GM12873 (cell line): Measurements from ENCODE around the gene TP73.

Source experiments
- TF ChIP-seq, protein P1 (sequence below): IDR thresholded peaks from 2 replicates; pipeline ENCODE4 v1.5.1; 2012; ENCODE audit warnings: low read depth, mild to moderate bottlenecking, moderate library complexity, low read length, control low read depth; ENCODE audit not compliant: insufficient read depth; ENCODE audit errors: missing control alignments

Gene TP73

DNA sequence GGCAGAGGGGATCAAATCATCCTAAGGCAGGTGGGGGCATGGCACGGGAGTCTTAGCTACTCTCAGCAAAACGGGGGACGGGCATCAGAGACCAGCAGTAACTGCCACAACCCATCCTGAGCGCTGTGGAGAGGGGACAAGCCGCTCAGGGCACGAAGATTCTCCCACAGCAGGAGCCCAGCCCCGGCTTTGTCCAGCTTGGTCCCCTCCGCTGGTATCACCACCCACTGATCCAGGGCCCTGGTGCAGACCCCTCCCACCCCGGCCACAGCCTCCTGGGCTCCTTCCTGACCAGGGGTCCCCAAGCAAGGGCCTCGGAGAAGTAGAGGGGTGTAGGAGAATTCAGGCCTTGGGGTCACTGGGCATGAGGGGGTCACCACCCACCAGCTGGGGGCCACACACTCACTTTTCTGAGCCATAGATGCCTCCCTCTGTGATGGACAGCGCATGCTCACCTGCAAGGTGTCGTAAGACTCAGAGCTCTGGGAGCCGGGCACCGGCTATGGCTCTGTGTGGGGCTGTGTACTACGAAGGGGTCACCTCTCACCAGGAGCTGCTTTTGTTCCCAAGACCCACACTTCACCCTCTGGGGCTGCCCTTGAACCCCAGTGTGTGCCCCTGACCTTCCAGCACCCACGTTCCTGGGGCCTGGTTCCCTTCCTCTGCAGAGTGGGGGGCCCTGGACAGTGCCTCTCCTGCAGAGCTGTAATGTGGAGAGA, 117.9 kb downstream of the TP73 start:
- TF ChIP-seq, protein P1, sequence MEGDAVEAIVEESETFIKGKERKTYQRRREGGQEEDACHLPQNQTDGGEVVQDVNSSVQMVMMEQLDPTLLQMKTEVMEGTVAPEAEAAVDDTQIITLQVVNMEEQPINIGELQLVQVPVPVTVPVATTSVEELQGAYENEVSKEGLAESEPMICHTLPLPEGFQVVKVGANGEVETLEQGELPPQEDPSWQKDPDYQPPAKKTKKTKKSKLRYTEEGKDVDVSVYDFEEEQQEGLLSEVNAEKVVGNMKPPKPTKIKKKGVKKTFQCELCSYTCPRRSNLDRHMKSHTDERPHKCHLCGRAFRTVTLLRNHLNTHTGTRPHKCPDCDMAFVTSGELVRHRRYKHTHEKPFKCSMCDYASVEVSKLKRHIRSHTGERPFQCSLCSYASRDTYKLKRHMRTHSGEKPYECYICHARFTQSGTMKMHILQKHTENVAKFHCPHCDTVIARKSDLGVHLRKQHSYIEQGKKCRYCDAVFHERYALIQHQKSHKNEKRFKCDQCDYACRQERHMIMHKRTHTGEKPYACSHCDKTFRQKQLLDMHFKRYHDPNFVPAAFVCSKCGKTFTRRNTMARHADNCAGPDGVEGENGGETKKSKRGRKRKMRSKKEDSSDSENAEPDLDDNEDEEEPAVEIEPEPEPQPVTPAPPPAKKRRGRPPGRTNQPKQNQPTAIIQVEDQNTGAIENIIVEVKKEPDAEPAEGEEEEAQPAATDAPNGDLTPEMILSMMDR: no peak

DNA sequence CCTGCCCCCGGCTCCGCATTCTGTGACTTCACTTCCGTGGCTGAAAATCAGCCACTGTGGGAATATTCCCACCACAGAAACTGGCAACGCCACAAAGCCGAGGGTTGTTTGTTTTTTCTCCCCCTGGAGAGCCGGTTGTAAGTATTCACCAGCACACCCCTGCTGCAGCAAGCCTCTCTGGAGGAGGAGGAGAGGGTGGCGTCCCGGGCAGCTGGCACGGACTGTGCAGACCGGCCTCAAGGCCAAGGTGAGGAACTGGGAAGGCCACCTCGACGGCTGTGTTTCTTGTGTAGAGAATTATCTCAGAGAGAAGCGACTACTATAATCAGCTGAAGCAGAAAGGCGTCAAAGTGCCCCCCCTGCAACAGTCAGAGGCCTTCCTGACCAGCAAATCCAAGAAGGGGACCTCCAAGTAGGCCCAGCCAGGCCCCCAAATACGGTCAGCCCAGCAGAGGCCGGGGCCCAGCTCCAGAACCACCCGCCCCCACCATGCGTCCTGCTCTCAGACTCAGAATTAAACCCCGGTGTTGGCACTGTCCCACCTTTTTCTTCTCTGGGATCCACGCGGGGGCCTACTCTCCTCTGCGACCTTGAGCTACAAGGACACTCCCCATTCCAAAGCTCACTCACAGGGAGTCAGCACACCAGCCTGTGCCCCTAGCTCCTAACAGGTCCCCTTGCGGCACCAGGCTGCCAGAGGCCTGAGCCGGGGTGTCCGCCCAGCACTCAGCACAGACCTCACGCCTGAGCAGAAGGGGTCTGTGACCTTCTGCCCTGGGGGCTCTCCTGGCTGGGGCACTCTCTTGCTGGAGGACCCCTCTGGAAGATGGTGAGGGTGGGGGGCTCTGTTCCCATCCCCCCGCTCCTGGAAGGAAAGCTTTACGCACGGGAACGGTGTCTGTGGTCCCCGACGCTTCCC, 119.1 kb downstream of the TP73 start:
- TF ChIP-seq, protein P1: no peak

DNA sequence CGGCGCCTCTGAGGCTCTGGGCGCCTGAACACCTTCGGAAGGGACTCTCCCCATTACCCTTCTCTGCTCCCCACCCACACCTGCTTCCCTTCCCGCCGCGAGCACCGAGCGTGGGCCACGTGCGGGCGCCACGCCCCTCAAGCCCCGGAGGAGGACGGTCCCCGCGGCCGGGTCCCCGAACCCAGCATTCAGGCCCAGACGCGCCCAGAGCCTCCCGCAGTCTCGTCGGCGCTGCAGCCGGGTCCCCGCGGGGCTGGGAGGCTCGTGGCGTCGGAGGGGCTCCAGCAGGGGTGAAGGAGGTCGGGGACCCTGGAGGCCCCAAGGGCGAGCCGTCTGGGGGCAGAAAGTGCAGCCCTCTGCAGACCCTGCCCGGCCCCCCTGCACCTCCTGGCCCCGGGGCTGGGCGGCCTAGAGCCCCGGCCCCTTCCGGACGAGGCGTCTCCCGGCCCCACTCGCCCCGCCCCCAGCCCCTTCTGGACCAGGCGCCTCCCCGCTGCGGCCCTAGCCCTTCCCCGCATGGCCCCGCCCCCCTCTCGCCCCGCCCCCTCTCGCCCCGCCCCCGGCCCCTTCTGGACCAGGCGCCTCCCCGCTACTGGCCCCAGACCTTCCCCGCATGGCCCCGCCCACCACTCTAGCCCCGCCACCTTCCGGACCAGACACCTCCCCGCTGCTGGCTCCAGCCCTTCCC, 119.9 kb downstream of the TP73 start:
- TF ChIP-seq, protein P1: no peak

DNA sequence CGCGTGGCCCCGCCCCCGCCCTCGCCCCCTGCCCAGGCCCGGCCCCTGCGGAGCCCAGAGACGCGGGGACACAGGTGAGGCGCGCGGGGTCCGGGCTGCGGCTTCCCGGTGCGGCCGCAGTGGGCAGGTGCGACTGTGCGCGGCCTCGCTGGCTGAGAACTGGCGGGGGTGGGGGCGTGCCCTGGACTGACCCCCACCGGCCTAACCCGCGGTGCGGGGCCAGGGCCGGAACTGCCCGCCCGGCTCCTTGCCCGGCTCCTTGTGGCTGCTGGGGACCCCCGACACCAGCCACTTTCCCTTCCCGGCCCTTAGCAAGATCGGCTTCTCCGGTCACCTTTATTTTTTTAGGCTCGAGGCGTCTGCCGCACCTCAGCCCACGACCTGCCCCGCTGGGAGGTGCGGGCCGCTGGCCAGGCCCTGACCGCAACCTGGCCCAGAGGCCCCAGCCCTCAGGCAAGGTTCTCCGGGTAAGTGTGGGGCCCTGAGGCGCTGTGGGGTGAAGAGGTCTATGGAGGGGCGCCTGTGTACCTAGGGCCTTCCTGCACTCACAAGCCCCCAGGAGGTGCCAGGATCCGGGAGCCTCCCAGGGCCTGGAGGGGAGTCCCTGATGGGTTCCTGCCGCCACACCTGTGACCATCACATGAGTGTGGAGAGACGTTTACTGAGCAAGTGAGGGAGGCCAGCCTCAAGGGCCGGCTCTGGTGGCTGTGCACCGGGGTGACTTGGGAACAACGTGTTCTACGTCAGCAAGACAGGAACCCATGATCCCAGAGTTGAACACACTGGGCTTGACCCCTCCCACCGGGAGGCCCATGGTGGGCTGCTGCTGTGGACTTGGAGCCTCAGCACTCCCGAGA, 120.6 kb downstream of the TP73 start, which contains the start of gene SMIM1:
TSS of gene SMIM1 (plus strand) at position 35 of the 857 bp plus-strand sequence. CDS start 2,625 bp downstream, outside the sequence.
- TF ChIP-seq, protein P1: no peak

DNA sequence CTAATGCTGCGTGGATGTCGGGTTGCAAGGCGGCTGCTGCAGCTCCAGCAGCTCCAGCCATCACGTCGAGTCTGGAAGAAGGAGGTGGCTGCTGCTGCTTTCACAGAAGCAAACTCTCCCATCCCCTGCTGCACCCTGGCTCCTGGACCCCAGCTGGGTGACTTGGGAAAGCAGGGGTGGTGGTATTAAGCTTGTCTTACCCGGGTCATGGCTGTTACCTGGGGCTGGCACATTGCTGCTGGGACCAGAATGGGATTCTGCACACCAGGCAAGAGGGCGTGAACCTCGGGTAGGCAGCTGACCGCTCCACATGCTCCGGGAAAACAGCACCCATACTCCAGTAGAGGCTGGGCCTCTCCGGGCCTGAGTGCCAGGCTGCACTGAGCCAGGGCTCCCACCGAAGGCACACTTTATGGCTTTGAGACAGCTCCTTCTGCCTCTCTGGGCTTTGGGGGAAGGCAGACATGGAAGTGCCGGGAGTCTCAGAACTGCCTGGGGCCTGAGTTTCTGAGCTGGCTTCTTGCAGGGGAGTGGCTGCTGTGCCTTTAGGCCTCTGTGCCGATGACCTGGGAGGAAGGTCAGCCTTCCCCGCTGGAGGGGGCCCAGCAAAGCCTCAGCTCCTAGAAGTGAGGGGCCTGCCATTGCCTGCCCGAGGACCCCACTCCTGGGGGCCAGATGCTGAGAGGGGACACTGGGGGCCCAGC, 121.4 kb downstream of the TP73 start:
- TF ChIP-seq, protein P1: no peak

DNA sequence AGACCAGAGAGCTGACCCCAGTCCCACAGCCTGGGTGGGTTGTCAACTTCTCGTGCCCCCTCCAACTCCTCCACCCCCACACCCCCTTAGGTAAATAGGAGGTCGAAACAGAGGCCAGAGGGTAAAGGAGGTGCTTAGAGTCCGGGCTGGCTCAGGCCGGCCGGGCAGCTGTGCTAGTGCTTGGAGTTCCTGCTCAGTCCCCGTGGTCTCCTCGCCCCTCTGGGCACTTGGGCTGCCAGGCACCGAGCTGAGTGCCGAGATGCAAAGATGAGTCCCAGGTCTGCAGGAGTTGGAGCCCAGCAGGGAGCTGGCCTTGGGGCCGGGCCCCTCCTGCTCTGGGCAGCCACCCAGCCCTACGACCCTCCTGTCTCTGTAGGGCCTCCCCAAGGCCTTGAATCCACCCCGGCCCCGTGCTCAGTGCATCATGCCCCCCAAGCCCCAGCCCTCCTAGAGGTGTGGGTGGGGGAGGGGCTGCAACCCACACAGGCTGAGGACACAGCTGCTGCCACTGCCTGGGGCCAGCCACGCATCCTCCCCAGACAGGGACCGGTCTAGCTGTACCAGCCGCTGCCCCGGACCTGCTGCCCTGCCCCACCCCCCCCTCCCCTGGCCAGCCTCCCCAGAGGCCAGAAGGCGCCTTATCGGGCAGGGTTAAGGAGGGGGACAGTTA, 122.1 kb downstream of the TP73 start:
- TF ChIP-seq, protein P1: no peak
